ENCODE results near the gene TNFSF9. TPM values are rescaled to one million over a fixed set of nuclear protein-coding genes. Genes with fewer than 3 reads are reported as not detected.
"Not testable (repeated sequence)": the region's sequence is repeated elsewhere in the genome, so short reads cannot be mapped to it uniquely, and the experiment has no call there.

Gene TNFSF9
- total RNA-seq, 1 donor from 2014 or later = 12.5 TPM

GRCh38 chr19:6499052-6499790 is 31.6 kb upstream of the TNFSF9 start:
- TF ChIP-seq, protein P1, sequence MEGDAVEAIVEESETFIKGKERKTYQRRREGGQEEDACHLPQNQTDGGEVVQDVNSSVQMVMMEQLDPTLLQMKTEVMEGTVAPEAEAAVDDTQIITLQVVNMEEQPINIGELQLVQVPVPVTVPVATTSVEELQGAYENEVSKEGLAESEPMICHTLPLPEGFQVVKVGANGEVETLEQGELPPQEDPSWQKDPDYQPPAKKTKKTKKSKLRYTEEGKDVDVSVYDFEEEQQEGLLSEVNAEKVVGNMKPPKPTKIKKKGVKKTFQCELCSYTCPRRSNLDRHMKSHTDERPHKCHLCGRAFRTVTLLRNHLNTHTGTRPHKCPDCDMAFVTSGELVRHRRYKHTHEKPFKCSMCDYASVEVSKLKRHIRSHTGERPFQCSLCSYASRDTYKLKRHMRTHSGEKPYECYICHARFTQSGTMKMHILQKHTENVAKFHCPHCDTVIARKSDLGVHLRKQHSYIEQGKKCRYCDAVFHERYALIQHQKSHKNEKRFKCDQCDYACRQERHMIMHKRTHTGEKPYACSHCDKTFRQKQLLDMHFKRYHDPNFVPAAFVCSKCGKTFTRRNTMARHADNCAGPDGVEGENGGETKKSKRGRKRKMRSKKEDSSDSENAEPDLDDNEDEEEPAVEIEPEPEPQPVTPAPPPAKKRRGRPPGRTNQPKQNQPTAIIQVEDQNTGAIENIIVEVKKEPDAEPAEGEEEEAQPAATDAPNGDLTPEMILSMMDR (conservative IDR thresholded peaks at IDR 0.05; ENCODE audit: low read depth, low read length) = no peak
- H3K4me3 ChIP-seq (ENCODE audit: low read depth, low read length) = no peak overlapping the region
- no peak for DNase-seq (ENCODE audit: low read depth)

GRCh38 chr19:6500837-6501739 is 29.7 kb upstream of the TNFSF9 start:
- TF ChIP-seq, protein P1 (conservative IDR thresholded peaks at IDR 0.05; ENCODE audit: low read depth, low read length) = no peak
- no peak for DNase-seq (ENCODE audit: low read depth)
- H3K4me3 ChIP-seq (ENCODE audit: low read depth, low read length) = peak overlapping the region; percentile 67

DNA sequence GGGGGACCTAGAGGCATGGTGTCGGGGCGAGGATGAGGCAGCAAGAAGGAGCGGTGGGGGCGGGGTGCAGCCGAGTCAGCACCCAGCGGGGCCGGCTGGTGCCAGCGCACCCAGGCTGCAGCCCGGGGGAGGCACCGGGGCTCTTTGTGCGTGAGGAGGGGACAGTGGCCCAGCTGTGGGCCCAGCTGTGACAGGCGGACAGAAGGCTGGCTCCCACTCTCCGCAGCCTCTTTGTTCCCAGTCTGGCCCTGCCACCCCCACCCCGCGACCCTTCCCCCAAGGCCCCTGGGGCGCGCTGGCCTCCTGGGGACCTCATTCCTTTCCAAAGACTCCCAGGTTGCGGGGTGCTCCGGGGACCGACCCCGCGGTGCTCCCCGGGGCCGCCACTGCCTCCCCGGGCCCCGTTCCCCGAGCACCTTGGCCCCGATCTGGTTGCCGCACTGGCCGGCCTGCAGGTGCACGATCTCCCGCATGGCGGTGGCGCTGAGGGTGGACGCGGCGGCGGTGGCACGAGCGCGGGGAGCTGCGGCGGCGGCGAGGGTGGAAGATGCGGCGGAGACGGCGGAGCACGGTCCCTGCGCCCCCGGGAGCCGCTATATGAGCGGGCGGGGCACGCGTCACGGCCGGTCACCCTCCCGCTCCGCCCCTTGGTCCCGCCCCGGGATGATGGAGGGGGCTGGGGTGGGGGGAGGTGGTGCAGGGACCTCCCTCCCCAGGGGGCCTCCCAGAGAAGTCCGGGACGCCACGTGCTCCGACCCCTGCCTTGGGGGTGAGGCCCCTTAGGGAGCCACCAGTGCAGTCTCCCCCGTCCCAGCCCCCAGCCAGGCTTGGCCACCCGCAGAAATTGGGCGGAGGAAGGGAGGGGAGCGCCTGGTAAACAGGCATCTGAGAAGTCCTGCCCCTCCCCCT is 28.8 kb upstream of the TNFSF9 start, which contains the start of gene TUBB4A:
Gene TUBB4A, minus strand, starts transcription at position 570 of the 909 bp plus-strand sequence. Its CDS starts 97 bp downstream, at position 473.
- peak within 1 kb of the TSS; percentile 67 for H3K4me3 ChIP-seq (ENCODE audit: low read depth, low read length)
- TF ChIP-seq, protein P1 (conservative IDR thresholded peaks at IDR 0.05; ENCODE audit: low read depth, low read length) = no peak
- no peak for DNase-seq (ENCODE audit: low read depth)

DNA sequence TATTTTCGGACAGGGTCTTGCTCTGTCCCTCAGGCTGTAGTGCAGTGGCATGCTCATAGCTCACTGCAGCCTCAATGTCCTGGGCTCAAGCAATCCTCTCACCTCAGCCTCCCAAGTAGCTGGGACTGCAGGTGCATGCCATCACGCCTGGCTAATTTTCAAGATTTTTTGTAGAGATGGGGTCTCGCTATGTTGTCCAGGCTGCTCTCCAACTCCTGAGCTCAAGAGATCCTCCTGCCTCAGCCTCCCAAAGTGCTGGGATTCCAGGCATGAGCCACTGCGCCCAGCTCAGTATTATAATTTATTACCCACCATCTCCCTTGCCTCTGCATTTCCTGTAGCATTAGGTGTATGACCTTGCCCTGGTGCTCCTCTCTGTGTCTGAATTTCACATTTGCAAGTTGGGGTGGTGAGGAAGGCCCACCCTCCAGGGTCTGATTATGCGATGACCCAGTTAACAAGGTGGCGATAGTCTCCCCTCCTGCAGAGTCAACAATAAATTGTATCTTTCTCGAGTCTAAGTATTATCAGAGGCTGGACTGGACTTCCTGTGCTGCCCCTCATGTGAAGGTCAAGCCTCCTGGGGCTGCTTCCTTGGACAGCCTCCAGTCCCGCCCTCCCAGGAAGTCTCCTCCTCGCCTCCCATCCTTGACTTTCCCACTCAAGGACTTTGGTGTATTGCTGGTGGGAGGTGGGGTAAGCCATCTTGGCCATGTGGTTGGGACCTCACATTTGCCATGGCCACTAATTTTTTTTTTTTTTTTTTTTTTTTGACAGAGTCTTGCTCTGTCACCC is 27.2 kb upstream of the TNFSF9 start:
- no peak for DNase-seq (ENCODE audit: low read depth)
- no peak overlapping the region for H3K4me3 ChIP-seq (ENCODE audit: low read depth, low read length)
- TF ChIP-seq, protein P1 (conservative IDR thresholded peaks at IDR 0.05; ENCODE audit: low read depth, low read length) = no peak

- DNase-seq (ENCODE audit: low read depth); H3K4me3 ChIP-seq (ENCODE audit: low read depth, low read length): not testable (repeated sequence)
These were observed 22.6 kb upstream of the TNFSF9 start for GRCh38 chr19:6508028-6508771.
